HG02763 (cell line): ENCODE measurements around the gene IL1RAPL2.

Source experiments
- ATAC-seq: cut with Tn5 transposase; IDR thresholded peaks from one replicate; pipeline ENCODE4 v1.9.1; 2021; ENCODE audit warnings: mild to moderate bottlenecking, moderate library complexity; ENCODE audit not compliant: unreplicated experiment

Gene IL1RAPL2

DNA sequence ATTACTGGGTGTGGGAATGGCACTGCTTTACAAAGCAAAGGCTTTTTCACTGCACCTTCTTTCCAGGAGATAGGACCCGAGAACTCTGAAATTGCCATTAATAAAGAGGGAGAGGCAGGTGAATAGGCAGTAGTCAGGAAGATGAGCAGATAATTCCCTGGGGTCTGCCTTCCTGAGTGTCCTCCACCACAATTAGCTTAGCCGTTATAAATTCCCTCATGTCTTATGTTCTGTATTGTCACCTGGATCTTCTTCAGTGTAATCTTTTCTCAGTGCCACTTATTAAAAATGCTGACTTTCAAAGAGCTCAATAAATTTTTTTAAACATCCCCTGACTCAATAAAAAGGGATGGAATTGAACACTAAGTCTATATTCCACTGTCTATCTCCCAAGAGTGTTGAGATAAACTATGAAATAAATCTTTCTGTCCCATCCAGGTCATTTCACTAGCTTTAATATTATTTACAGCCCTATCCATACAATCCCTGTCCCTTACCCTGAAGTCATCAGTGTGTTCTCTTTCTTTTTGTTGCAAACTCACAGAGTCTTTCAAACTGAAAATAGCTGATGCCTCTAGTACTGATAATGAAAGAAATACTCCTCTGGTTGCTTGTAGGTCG lies 984.2 kb downstream of the IL1RAPL2 start:
- no peak for ATAC-seq

DNA sequence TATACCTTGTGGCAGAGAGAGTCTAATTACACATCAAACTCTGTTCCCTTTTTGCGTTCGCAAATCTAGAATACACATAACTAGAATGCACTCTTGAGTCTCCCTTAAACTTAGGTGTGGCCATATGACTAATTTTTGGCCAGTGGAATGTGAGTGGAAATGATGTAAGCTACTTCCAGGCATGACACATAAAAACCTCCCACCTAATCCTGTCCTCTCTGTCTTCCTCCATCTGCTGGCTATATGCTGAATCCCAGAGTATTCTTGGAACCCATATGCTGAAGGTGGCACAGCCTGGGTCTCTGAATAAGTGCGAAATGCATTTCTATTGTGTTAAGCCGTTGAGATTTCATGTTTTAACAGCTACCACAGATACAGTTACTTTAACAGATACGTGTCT lies 986.4 kb downstream of the IL1RAPL2 start:
- ATAC-seq, result no peak

DNA sequence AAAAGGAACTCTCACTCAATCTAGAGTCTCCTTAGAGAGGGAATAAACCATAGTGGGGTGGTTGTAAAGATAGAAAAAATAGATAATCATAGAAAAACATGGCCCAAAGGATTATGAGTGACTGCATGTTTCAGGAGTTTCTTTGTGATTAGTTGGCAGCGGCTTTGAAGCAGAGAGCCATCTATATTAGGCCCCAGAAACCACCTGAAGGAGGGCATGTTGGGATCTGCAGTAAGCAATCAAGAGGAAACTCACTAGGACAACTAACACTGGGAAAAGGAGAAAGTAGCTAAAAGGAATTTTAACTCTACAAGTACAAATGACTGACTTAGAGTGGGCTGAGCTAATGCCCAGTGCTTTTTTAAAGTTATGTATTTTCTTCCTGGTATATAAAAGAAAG lies 987.1 kb downstream of the IL1RAPL2 start:
- no peak for ATAC-seq

DNA sequence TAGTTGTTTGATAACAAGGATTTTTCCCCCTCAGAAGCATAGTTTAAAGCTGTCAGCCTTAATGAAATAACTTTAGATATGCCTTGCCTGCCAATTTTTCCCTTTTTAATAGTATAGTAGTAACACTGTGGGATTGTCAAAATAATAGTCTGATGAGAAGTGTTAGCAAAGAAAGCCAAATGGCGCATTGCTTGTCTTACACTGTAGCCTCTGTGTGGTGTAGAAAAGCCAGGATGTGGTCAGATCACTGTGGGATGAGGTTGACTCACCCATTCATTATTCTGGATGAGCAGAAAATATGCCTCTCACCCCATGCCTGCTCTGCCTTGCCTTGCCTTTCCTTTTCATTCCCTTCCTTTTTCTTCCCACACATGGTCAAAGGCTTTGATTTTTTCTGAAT lies 998.5 kb downstream of the IL1RAPL2 start:
- no peak for ATAC-seq

DNA sequence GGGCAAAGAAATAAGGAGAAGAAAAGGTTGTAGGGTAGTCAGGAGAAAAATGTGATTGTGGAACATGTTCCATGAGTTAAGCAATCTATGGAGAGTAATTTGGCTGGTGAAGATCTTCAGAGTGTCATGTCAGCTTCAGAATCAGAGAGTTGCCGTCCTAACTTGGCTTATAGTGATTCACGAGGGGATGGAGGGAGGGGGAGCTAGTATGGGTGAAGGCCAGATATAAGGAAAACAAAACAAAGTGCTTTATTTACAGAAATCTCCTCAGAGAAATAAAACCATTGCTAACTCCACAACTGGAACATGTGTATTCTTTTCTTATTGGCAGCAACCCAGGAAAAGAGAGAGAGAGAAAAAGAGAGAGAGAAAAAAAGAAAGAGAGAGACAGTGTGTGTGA lies 999.9 kb downstream of the IL1RAPL2 start:
- no peak for ATAC-seq

DNA sequence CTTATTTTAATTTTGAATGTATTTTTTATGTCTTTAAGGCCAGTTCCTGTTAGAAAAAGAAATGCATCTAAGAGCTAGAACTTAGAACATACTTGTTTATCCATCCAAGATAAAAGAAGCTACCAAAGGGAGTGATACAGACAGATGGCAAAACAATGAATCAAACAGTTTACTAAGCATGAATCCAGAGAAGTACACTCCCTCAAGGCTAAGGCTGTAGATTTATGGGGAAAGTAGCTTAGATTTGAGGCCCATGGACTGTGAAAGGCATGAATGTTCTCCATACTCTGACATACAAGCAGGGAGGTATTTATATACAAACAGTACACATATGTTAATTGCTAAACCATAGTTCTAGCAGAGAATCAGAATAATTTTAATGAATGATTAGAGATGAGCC lies 1001.1 kb downstream of the IL1RAPL2 start:
- ATAC-seq, result no peak

DNA sequence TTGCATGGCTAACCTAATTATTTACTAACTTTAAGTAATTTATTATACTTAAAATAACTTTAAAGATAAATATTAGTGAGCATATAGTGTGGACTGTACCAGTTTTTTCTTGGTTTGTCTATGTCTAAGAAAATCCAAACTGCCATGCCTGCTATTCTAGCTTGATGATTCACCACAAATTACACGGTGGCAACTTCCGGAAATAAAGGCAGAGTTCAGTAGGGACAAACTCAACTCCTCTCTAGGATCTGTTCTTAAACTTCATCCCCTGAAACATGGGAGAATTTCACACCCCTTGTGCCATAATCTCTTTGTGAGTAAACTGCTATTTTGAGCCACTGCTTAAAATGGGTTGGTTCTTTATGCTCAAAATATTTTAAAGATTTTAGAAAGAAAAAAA lies 1042.7 kb downstream of the IL1RAPL2 start:
- no peak for ATAC-seq

DNA sequence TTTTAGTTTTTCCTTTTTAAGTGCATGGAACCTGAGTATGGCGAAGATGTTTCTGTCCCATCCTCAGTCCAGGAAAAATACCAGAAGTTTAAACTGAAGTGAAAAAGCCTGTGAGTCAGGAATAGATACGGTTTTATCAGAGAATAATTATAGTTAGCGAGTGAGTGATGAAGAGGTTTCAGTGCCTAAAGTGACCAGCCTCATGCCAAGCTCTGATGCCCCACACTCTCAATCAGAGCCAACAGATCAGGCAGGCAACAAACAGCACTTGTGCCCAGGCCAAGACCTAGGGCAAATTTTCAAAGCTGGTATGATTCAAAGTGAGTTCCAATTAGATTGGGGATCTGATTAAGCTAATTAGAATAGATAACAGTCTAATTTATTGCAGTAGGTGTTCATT lies 1043.5 kb downstream of the IL1RAPL2 start:
- no peak for ATAC-seq

DNA sequence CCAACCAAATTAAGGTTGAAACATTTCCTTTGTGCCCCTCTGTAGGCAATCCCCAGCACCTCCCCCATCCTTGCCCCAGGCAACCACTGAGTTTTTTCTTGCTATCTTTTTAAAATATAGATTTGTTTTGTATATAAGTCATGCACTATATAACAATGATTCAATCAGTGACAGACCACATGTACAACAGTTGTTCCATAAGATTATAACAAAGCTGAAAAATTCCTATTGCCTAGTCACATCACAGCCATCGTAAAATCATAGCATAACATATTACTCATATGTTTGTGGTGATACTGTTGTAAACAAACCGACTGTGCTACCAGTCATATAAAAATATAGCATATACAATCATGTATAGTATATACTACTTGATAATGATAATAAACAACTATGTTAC lies 1044.4 kb downstream of the IL1RAPL2 start:
- ATAC-seq, result no peak

DNA sequence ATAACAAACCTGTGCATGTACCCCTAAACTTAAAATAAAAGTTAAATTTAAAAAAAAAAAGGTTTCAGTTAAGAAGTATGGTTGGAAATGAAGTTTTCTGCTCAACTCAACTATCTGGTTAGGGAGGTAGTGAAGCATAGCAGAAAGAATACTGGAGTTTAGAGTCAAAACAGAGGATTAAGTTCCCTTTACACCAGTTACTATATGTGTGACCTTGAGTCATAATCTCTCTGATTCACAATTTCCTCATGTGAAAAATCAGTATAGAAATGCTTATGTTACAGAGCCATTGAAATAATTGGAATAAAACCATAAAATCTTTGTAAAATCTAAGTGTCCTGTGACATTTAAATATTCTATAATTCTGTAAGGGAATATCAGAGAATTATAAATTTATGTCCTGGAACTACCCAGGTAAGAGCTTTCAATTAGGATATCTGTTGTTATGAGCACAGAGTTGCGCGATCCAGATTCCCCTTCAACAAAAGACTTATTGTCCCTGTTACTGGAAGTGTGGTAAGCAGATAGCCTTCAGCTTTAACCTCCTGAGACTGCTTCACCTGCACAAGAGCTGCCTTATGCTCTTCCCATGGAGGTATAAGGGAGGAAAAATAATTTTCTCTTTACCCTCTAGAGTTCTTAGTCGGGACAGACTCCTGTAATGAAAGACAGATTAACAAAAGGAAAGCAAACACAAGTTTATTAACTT lies 1052.5 kb downstream of the IL1RAPL2 start:
- no peak for ATAC-seq

DNA sequence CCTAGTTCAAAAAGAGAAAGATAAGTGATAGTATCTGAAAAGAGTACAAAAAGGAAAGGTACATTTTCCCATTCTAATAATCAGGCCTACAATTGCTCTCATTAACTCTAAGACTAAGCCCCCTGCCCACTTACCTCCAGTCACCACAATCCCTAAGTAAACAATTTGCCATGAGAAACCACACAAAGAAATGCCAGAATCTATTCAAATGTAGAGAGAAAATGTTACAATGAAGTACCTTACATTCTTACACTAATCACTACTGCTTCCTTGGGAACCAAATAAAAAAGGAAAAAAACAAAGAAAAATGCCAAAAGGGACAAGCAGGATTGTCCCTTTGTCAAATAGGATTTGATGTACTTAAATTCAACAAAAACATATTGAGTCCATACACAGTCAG lies 1068.2 kb downstream of the IL1RAPL2 start:
- ATAC-seq, result no peak

DNA sequence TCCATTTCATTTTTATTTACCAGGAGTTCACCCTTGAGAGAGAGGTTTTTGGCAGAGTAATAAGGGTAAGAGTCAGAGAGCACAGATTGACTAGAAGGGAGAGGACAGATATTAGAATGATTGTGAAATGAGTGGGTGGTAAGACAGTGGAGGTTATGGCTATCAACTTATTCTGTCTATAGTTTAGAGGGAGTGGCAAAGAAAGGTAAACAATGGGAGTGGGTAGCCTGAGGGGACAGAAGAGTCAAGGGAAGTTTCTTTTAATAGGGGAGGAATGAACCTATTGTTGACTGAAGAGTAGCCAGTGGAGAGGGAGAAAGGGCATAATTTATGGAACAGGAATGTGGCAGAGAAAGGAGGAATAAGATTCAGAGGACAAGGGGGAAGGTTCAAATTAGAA lies 1069.8 kb downstream of the IL1RAPL2 start:
- ATAC-seq, result no peak

DNA sequence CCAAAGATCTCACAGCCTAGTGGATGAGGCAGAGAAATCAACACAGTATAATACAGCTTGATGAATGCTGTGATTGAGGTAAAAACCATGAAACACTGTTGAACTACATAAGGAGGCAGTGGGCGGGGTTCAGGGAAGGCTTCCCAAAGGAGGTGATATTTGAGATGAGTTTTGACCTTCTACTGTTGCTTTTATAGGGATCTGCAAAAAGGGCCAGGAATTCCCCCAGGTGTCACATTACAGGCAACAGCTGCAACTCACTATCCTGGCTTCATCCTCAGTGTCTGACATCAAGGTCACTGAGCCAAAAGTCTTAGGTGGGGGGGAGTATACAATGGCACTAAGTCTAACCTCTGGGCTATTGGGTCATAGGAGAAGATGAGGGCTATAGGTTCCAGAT lies 1070.7 kb downstream of the IL1RAPL2 start:
- ATAC-seq, result no peak

DNA sequence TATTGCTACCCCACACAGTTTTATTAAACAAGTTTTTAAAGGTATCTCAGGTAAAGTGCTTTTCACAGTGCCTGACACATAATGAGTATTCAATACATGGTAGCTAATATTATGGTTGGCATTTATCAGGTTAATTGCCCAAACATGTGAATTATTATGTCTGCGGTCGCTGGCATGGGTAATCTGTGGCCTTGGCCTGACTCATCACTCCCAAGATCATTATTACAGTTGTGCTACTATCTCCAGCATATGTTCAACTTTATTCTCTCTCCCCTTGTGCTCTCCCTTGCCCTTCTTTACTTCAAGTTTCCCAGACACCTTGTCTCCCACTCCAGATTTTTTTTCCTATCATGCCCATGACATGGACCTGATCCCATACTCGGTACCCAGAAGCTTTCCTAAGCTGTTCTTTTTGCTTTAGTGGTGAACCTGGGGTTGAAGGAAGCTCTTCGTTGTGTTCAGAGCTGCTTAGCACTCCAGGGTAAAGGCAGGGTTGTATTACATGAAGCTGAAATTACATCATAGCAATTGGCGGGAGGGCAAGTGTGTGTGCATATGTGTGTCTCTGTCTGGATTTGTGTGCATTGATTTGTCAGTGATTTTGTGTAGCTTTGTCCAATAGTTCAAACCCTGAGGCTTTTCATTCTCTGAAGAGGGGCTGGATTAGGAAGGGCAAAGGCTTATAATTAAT lies 1079.8 kb downstream of the IL1RAPL2 start:
- no peak for ATAC-seq

DNA sequence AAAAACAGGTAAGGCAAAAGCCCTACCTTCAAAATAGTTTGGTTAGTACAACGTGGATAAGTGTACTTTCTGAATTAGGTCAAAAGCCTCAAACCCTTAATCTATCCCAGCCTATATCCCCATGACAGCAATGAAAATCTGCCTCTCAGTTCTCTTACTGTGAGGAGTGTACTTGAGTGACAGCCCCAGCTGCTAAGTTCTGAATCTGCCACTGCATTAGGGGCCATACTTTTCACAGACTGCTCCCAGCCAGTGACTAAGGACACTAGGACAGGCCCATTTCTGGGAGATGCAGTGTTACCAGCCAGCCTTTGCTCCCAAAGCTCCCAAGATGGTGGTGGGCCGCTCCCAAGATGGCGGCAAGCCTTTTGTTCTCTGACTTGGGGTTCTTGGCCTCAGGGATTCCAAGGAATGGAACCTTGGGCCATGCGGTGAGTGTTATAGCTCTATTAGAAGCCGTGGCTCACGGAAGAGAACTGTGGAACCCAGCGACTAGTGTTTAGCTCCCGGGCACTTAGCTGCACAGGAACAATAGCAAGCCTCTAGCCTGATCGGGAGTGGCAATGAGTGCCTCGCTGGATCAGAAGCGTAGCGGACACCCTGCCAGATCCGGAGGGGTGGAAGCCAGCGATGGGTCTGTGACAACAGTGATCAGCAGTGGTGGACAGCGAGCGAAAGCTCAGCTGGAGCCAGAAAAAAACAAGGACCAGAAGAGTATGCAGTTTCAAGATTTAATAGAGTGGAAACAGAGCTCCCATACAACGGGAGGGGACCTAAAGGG lies 1080.8 kb downstream of the IL1RAPL2 start:
- no peak for ATAC-seq

DNA sequence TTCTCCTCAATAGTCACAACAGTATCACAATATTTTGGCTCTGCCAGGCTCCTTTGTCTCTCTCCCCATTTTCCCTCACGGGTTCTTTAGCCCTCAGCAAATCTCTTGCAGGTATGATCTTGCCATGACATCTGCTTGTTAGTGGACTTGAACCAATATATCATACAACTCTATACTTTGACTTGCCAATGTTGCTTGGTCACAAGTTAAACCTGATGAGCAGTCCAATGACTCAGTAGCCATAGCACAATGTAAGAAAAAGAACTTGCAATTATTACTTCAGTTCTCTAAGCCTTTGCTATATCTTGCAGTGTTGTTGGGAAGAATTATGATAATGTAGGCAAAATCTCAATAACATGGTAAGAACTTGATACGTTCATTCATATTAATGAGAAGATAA lies 1081.8 kb downstream of the IL1RAPL2 start:
- no peak for ATAC-seq

DNA sequence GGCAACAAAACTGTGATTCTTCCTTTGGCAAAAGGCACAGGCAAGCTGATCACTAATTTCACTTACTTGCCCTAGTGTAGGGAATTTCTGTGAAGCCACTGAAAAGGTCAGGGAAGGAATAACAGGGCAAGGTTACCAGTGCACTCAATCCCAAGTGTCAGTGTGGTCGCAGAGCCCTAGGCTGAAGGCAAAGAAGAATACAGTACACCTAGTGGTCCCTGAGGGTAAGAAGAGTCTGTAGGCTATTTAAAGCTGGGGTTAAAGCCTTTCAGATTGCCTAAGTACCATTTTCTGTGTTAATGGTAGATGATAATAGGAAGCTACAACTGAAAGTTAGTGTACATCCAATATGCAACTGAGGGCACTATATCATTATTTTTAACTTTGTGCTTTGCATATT lies 1082.7 kb downstream of the IL1RAPL2 start:
- ATAC-seq, result no peak

DNA sequence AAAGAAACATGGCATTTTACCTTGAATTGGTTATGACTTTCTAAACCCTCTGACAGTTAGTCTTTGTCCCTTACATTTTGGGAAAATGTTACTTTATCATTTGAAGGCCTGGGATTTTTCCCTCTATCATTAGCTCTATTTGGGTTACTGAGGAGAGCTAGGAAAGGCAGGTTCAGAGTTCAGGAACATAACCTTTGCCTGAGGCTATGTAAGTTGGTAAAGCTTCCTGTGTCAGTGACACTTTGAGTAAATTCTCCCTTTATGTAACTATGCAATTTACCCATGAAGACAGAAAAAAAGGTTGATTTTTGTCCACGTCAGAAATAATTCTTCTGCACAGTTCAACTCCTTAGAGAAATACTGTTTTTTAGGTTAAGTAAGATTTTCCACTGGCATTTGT lies 1084.6 kb downstream of the IL1RAPL2 start:
- no peak for ATAC-seq

DNA sequence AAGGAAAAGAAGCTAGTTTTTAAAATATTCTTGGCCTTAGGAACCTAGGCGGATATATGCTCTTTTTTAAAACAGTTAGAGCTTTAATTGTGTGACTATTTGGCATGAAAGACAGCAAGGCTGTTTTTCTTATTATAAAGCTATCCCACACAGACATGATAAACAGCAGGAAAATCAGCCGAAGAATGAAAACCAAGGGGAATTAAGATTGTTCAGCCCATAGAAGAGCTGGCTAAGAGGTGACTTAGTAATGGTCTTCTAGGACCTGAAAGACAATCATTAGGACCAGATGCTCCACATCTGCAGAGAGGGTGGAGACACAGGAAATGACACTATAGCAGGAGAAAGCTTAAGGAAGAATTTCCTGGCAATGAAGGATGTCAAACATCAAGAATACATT lies 1085.0 kb downstream of the IL1RAPL2 start:
- ATAC-seq, result no peak

DNA sequence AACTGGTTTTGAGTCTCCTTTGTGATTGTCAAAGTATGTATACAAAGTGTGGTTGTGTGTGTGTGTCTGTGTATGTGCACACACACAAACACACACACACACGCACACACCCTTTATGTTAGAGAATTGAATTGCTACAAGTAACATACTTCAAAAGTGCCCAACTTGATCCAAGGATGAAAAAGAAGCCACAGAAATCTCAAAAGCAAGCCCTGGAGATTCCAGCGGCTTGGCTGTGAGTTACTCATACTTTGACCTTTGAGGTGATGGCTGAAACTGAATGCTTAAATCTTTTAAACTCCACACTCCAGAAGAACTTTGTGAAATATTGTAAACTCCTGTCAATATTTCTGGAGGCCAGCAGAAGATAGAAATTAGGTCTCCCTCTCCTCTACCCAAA lies 1087.9 kb downstream of the IL1RAPL2 start:
- ATAC-seq, result no peak

DNA sequence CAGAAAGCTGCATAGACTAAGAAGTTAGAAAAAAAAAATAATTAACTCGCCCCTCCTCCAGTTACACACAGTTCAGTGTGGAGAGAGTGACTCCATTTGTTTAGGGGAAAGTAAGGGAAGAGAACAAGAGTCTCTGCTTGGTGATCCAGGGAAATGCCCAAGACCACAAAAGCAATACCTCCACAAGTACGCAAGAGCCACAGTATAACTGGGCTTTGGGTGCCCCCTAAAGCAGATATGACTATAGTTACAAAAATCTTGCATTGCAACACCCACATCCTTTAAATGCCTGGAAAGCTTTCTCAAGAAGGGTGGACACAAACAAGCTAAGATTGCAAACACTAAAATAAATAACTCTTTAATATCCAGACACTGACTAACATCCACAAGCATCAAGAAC lies 1092.1 kb downstream of the IL1RAPL2 start:
- no peak for ATAC-seq

DNA sequence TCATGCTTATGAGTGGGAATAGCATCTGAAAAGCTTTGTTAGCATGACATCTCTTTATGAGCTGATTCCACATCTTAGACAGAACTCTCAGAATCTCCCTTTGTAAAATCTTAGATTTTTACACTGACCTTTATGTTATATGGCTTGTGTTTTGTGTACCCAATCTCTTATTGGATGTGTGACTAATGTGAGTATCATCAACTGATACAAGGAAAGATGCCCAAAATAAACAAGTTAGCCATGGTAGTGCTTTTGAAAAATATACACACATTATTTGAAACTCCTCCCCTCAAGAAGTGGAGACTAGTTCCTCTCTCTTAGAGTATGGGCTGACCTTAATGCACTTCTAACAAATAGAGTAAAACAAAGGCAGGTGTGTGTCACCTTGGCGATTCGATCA lies 1096.2 kb downstream of the IL1RAPL2 start:
- no peak for ATAC-seq
